Liver (tissue), 3 donors: ENCODE measurements around the gene THAP9.

Experiments
- RXRA ChIP-seq, 2 donors: IDR thresholded peaks; 2 replicates each; pipeline ENCODE4 v1.6.1; 2017 to 2018; ENCODE audit warnings: antibody characterized with exemption in 2 of 2, mild to moderate bottlenecking in 1 of 2
- SP1 ChIP-seq: IDR thresholded peaks from 2 replicates; pipeline ENCODE4 v1.6.1; 2018; ENCODE audit warnings: antibody characterized with exemption, mild to moderate bottlenecking
- TF ChIP-seq, protein P1 (sequence below): fragments of 150-350 bp; IDR thresholded peaks from 2 replicates; pipeline ENCODE4 v1.5.1; 2017; ENCODE audit warnings: improper control_type of control experiment, low read depth, low read length; ENCODE audit not compliant: missing input control
- TF ChIP-seq, protein P2 (sequence below): IDR thresholded peaks from 2 replicates; pipeline ENCODE4 v1.6.1; 2016; ENCODE audit warnings: antibody characterized with exemption
- donor health status: healthy.
- donor health status: healthy.

DNA sequence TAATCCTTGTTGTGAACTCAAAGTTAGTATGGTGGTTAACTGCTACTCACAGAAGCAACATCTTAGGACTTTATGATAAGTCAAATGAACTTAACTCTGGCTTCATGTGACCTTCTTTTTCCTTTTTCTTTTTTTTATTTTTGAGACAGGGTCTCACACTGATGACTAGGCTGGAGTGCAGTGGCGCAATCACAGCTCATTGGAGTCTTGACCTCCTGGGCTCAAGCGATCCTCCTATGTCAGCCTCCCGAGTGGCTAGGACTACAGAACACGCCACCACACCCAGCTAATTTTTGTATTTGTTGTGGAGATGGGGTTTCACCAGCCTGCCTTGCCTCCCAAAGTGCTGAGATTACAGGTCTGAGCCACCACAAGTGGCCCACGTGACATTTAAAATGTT, 32.0 kb upstream of the THAP9 start:
- TF ChIP-seq, protein P1, sequence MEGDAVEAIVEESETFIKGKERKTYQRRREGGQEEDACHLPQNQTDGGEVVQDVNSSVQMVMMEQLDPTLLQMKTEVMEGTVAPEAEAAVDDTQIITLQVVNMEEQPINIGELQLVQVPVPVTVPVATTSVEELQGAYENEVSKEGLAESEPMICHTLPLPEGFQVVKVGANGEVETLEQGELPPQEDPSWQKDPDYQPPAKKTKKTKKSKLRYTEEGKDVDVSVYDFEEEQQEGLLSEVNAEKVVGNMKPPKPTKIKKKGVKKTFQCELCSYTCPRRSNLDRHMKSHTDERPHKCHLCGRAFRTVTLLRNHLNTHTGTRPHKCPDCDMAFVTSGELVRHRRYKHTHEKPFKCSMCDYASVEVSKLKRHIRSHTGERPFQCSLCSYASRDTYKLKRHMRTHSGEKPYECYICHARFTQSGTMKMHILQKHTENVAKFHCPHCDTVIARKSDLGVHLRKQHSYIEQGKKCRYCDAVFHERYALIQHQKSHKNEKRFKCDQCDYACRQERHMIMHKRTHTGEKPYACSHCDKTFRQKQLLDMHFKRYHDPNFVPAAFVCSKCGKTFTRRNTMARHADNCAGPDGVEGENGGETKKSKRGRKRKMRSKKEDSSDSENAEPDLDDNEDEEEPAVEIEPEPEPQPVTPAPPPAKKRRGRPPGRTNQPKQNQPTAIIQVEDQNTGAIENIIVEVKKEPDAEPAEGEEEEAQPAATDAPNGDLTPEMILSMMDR, result no peak
- TF ChIP-seq, protein P2, sequence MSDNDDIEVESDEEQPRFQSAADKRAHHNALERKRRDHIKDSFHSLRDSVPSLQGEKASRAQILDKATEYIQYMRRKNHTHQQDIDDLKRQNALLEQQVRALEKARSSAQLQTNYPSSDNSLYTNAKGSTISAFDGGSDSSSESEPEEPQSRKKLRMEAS, result no peak
- TF ChIP-seq RXRA (IDR thresholded peaks at IDR 0.05), result no peak
- TF ChIP-seq SP1, result no peak
